Mucosa of gallbladder (tissue), 1 donor: Measurements from ENCODE around the gene STAB2. TPM values are rescaled to one million over a fixed set of nuclear protein-coding genes. Genes with fewer than 3 reads are reported as not detected.
A peak's percentile ranks its signal among the peaks of the same experiment; 100 is the strongest.

ENCODE experiments used
- DNase-seq: peaks from one replicate; pipeline ENCODE4 v3.0.0-alpha.2; 2020; ENCODE audit warnings: low spot score
- total RNA-seq: library from RNA; stranded (reverse); gene quantifications from one replicate; pipeline ENCODE4 v1.2.1, GENCODE V29; 2021
- donor health status: DM: no; HTN: no; CAD: no.

STAB2 gene
- total RNA-seq, 1 donor from 2014 or later, result 1.4 TPM

DNA sequence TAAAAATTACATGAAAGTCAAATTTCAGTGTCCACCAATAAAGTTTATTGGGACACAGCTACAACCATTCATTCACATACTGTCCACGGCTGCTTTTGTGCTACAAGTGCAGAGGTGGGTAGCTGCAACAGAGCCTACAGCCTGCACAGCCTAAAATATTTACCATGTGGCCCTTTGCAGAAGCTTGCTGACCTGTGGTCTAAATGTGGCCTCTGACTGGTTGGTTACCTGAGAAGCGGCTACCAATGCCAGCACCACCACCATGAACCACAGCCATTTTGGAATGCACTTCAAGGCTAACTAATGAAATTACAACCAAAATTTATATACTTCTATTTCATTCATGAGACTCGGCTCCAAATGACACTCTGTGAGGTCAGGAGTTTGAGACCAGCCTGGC lies 195.3 kb downstream of the STAB2 start:
- DNase-seq, result no peak

DNA sequence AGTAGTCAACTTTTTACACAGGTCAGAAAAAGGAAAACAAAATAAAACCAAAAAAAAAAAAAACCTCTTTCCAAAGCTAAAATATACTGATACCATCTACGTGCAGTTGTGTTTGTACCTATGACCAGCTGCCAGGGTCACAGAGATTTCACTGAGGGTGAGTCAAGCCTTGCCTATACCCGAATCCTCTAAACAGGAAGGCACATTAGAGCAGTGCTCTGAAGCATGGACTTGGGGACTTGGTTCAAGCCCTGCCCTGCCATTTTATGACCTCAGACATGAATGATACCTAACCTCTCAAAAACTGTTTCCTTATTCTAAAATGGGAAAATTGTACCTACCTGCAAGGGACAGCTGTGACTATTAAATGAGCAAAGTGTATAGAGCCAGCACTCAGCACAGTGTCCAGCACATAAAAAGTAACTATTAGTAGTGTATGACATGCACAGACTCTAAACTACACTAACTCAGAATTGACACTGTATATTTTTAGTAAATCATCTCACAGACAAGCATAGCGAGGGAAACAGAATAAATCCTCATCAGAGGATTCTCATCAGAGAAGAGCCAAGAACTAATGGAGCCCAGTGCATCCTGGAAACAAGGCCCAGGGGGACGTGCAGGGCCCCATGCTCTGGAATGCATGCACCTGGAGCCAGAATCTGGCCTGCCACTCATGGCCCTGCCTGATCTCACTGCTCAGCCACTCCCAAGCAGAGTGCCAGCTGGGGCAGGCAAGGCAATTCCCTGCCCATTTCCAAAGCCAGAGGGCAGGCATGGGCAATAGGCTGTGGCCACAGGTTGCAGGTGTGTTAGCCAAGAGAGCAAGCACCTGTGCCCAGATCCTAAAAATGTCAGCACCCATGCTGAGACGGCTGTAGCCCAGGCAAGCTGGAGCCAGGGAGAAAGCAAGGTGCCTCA lies 196.9 kb downstream of the STAB2 start:
- DNase-seq, result peak; percentile 41

DNA sequence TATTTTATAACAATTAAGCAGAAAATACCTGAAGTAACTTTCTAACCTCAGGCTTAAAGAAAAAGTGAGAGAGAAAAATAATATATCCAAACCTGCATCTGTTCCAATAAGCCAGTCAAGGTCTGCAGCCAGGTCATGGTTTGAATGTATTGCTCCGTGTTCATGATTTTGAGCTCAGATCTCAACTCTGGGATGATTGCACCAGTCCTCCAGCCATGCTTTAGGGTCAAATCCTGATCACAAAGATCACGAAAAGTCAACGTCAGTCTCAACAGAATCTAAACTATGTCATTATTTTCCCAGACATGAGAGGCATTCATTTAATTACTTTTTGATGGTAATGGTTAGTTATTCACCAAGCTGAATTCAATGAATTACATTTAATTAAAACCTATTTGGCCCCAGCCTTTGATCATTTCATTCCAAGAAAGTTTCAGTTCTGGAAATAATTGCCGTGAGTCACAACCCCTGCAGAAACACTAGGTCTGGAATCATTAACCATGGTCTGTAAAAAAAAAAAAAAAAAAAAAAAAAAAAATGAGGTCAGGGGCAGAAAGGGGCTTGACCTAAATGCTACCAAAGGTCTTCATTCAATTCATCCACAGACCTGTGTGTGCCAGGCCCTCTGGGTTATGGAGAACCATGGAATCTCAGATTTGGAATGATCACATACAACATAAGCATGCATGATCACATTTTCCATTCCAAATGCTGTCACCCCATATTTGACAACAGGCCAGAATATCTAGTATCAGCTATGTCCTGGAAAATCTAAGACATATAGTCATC lies 198.4 kb downstream of the STAB2 start:
- DNase-seq, result no peak

DNA sequence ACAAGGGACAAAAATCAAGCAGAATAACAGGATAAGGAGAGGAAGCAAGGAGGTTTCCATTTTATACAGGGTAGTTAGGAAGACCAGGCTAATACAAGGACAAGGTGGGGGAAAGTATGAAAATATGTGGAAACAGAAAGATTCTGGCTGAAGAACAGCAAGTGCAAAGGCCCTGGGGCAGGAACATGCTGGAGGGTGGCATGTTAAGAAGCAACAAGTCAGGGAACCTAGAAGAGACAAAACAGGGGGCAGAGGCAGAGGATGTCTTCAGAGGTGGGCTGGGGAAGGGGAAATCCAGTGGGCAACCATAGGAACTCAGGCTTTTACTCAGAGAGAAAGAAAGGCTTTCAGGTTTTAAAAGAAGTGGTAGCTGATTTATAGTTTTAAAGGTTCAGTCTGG lies 199.1 kb downstream of the STAB2 start:
- no peak for DNase-seq

DNA sequence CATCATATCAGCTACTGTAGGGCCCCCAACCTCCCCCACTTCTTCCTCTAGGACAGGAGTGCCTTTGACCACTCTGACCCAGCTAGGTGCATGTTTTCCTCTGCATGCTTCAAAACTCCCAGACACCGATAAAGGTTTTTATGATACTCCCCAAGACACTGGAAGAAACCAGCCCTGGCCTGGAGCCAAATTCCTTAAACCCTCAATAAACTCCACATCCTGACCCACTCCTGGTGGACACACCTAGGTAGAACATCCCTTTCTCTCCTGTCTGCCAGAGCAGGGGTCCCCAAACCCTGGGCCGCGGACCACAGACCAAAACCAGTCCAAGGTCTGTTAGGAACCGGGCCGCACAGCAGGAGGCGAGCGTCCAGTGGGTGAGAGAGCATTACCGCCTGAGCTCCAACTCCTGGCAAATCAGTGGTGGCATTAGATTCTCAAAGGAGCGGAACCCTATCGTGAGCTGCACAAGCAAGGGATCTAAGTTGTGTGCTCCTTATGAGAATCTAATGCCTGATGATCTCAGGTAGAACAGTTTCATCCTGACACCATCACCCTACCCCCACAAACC lies 204.4 kb downstream of the STAB2 start:
- DNase-seq, result no peak

DNA sequence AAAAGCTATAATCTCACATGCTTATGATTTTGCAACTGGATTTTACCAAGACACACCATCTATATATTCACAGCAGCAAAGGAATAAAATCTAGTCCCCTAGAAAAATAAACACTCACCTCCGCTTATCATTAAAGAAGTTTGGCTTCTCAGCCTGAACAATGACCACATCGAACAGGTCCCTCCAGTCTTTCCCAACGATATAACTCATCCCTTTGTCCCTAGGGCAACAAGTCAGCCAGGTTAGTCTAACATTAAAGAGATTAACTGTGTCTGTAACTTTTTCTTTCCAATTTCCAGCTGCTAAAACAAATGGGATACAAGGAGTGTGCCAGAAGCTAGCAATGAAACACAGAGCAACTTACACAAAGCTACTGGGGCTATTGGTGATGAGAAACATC lies 206.0 kb downstream of the STAB2 start:
- no peak for DNase-seq

DNA sequence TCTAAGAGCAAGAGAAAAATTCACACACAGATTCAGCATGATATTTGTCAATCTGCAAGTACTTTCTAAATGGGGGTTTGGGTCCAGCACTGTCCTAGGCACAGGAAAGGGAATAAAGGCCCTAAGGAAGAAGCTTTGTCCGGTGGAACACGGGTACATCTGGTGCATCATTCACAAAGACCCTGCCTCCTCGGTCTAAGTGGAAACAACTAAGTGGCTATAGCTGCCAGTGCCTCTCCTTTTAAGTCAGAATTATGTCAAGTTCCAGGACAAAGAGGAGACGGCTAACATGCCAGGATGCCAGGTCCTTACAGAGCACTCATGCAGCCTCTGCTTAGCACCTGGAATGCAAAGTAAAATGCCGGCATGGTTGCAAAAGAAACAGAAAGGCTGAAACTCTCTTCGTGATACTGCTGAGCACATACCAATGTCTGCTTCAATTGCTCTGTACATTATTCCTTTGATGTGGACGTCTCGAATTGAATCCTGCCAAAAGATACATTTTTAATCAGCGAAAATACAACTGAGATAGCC lies 206.5 kb downstream of the STAB2 start:
- DNase-seq, result no peak

DNA sequence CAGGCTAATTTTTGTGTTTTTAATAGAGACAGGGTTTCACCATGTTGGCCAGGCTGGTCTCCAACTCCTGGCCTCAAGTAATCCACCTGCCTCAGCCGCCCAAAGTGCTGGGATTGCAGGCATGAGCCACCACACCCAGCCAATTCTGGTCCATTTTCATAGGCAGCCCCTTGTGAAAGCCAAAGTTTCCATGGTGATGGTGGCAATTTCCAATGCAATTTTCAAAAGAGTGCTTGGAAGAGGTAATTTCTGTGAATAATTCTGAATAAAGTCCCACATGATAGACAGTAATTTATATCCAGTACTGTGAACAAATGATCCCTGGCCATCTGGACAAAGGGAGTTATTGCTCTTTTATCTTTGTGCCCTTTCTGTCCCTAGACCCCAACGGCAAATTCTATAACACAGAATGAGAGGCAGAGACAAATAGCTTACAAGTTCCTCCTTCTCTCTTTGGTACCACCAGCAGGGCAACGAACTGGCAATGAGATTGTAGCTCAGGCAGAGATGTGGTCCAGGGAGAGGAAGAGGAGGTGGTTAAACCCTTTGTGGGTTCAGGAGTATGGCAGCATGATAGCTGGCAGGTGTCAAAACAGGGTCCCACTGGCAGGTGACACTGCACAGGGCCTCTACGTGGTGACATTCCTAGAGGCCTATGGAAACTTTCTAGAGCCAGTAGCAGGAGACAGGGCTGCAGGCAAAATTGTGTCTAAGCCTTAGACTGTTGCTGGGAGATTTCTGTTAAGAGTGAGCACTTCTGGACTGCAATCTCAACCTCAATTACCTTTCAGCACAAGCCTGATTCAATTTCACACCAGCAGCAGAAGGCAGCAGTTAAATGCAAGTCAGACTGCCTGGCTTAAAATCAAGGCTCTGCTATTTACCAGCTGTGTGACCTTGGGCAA lies 207.5 kb downstream of the STAB2 start:
- DNase-seq, result no peak

DNA sequence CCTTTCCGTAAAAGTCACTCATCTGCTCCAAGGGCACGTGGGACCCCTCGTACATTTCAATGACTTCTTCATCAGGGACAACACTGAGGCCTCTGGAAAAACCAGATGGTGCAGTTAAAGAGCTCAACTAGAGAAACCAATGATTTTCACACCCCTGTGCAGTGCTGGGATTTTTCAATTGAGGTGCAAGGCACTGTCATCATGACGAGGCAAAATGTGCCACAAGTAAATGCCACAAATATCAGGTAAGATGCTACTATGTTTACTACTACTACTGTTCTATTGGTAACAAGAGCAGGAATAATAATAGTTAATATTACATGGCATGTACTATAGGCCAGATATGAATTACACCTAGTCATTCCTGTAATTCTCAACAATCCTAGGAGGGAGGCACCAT lies 211.5 kb downstream of the STAB2 start:
- no peak for DNase-seq

DNA sequence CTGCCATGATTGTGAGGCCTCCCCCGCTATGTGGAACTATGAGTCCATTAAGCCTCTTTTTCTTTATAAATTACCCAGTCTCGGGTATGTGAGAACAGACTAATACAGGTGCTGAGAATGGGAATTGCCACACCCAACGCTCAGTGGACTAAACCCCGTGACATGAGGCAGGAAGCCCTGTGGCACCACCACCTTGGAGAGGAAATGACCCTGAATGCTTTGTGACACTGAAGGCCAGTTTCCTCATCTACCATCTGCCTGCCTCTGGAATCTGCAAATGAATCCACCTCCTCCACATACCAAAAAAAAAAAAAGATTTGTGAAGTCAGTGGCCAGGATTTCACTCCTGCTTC lies 212.4 kb downstream of the STAB2 start:
- DNase-seq, result peak; percentile 38

DNA sequence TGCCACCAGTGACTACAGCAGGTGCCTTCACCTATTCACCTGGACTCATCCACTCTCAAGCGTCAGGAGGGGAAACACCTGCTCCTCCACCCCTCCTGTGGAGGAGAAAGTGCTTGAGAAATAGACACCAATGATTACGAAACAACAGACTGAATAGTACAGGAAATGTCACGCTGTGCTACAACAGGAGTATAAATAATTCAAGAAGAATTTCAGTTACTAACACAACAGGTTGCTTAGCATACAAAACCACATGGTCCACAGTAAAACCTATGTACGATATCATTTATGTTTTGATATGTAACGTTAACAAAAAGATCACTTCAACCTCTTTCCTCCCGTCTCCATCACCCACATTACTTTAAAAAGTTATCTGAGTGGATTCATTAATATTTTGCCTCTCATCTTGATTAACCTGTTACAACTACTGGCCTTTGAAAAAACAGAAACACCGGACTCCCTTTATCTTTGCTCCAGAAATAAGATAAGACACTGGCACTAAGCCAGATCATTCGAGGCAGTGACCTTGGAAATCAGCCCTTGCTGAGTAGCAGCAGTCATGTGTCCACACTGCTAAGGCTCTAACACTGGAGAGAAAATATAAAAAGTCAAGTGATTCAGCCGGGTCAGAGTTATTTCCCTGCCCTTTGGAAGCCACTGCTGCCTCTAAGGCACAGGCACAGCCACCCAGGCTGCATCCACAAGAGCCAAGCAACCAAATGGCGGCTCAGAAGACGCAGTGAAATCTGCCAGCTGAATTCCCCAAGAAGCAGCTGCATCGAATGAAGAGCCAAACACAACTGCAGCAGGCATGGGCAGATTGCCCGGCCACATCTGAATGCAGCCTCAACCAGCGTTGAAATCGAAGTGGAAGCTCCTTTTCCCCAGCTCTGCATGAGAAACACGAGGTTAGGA lies 213.0 kb downstream of the STAB2 start:
- peak; percentile 86 for DNase-seq

DNA sequence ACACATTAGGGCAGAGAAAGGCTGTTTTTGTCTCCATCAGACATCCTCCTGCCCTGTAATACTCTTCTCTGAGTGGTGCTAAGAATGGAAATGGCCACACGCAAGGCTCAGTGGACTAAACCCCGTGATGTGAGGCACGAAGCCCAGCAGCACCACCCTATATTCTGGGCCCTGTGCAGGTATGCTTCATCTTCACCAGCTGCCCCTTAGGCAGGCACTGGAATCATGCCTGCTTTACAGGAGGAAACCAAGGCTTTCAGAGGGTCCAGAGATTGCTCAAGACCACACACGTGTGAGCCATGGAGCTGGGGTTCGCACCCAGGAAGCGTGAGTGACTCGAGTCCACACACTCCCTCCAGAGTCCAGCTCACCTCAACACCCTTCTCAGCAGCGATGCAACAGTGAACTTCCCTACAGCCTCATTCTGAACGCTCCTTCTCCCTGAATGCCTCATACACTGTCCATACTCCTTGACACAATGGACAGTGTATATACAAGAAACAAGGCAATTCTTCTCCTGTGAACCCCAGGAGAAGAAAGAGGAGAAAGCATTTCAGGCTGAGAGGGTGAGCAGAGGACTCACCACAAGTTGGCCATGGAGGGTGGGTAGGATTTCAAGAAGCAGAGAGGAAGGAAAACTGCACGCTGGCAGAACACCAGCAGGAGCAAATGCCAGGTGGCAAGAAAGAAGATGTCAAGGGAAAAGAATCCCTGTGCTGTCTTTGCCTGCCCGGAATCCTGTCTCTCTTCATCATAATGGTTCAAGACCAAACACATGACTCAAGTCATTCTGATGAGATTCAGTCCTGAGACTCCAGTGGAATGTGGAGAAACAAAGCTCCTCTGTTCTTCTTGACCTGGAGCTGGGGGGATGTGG lies 214.9 kb downstream of the STAB2 start:
- DNase-seq, result no peak

DNA sequence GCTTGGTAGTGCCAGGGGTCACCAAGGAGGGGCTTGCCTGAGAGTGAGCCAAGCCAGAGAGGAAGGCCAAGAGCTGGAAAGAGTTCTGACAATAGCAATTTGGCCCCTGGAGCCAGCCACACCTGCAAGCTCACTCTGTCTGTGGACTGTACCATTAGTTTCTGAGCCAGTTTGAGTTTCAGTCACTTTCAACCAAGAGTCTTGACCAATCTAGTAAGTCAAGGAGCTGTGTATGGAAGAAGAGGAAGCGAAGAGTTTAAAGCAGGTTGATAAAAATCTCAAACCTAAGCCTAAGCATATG lies 215.5 kb downstream of the STAB2 start:
- DNase-seq, result peak; percentile 26

DNA sequence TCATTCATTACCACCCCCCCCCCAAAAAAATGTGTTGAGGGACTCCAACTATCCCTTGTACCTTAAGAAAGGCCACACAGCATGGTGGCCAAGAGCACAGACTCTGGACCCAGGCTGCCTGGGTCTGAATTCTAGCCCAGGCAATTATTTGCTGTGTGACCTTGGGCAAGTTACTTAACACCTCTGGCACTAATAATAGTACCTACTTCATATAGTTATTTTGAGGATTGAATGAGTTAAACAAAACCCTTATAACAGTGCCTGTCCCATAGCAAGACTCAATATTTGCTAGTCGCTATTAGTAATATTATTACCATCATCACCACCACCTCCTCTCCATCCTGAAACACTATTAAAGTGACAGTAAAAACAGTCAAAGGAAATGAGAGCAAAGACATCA lies 216.8 kb downstream of the STAB2 start:
- DNase-seq, result no peak

DNA sequence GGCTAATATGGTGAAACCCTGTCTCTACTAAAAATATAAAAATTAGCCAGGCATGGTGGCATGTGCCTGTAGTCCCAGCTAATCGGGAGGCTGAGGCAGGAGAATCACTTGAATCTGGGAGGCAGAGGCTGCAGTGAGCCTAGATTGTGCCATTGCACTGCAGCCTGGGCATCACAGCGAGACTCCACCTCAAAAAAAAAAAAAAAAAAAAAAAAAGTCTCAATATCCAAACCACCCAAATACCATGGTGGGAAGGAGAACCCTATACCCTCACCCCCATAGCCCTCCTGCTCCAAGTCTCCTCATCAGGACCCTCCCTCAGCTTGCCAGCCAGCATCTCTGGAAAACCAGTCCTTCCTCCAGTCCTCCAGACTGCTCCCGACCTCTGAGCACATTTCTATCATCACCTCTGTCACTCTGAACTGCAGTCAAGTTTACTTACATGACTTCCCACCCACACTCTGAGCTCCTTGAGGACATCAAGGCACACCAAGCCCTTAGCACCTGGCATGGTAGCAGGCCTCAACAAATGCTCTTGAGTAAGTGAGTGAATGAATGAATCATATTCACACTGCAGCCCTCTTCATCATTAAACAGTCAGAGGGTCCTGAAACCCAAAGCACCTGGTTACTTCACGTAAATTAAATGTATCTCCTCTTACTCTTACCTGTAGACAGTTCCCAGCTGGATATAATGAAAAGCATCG lies 218.7 kb downstream of the STAB2 start:
- DNase-seq, result no peak

DNA sequence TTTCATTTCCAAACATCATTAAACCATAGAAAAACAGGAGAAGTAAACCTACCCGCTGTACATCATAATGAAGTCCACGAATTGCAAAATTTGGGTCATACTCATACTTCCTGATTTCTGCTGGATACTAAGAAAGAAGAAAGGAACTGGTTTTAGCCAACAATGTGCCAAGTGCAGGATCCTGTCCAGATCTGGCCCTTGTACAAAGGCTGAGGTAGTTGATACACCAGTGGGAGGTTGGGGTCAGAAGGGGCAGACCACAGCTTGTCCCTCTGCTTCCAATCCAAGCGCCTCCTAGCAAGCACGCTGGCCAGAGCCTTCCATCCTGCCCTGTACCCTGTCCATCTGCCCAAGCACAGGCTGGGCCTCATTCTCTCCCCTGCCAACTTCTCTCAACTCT lies 219.7 kb downstream of the STAB2 start:
- no peak for DNase-seq

DNA sequence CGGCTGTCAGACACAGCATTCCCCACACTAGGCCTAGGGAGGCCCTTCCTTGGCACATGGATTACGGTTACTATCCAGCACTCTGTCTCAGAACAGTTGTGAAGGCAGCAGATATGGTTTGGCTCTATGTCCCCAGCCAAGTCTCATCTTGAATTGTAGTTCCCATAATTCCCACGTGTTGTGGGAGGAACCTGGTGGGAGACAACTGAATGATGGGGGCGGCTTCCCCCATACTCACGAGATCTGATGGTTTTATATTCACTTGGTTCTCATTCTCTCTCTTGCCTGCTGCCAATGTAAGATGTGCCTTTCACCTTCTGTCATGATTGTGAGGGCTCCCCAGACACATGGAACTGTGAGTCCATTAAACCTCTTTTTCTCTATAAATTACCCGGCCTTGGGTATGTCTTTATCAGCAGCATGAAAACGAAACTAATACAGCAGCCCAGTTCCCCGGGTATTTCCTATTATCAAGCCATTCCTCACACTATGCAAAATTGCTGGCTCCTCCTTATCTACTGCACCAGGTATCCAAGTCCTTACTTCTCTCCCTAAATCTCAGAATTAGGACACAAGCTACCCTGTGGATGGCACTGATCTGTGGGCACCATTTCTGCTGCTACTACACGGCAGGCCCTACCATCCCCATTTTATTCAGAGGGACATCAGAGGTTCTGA lies 220.6 kb downstream of the STAB2 start:
- DNase-seq, result no peak

DNA sequence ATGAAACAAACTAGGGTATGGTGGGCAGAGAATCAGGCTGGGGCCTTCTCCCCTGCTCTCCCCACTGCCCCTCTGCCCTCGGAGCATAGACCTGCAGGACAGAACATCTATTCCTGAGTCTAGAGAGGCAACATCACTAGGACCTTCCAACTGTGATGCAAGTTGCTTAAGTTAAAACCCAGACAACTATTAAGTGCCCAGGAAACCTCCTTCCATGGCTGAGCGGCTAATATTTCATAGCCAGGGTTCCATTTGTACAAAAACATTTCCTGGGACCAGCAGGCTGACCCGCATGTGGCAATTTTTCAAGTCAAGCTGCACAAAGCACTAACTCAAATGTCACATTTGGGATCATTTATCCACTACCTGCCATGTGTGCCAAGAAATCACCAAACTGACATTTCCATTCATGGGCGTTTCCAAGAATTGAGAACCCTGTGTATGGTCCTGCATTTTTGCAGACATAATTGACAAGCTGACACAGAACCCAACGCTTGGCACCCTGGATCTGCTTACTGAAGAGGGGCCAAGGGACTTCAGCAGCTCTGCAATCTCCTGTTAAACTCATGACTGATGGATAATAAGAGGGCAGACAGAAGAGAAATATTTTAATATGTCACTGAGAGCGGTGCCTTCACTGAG lies 221.3 kb downstream of the STAB2 start:
- no peak for DNase-seq
